Upper lobe of left lung (tissue), 6 donors: ENCODE measurements around the gene KRTAP29-1. TPM values are rescaled to one million over a fixed set of nuclear protein-coding genes. Genes with fewer than 3 reads are reported as not detected.
A peak's percentile ranks its signal among the peaks of the same experiment; 100 is the strongest.

Source experiments
- ATAC-seq, 2 donors: fragments of 200-7000 bp; cut with Tn5 transposase; one replicate each; pipeline ENCODE4 v1.9.1; 2022; ENCODE audit warnings: mild to moderate bottlenecking in 2 of 2, moderate library complexity in 2 of 2; ENCODE audit not compliant: low FRiP score in 2 of 2
- DNase-seq, 2 donors: peaks; one replicate each; pipeline ENCODE4 v3.0.0-alpha.2; 2019 to 2020
- H3K27ac ChIP-seq, 4 donors: fragments of 200-600 bp; sonication (generic); one replicate each; pipeline ENCODE4 v1.5.1; 2016 to 2019
- H3K27me3 ChIP-seq, 4 donors: fragments of 200-600 bp; sonication (generic); one replicate each; pipeline ENCODE4 v1.5.1; 2017 to 2019
- H3K36me3 ChIP-seq, 4 donors: fragments of 200-600 bp; sonication (generic); one replicate each; pipeline ENCODE4 v1.5.1; 2016 to 2019
- H3K4me1 ChIP-seq, 4 donors: fragments of 200-600 bp; sonication (generic); one replicate each; pipeline ENCODE4 v1.5.1; 2018 to 2019
- H3K4me3 ChIP-seq, 4 donors: fragments of 200-600 bp; sonication (generic); one replicate each; pipeline ENCODE4 v1.5.1; 2017 to 2019; ENCODE audit warnings: mild to moderate bottlenecking in 2 of 4, moderate library complexity in 1 of 4
- H3K9me3 ChIP-seq, 4 donors: fragments of 200-600 bp; sonication (generic); one replicate each; pipeline ENCODE4 v1.5.1; 2018 to 2019
- EP300 ChIP-seq, 4 donors: sonication (generic); formaldehyde crosslinking; IDR thresholded peaks; one replicate each; pipeline ENCODE4 v1.5.1; 2017; ENCODE audit warnings: antibody characterized with exemption in 4 of 4, control low read depth in 2 of 4
- POLR2A ChIP-seq, 4 donors: fragments of 450-650 bp; IDR thresholded peaks; one replicate each; pipeline ENCODE4 v1.5.1; 2016 to 2017; ENCODE audit warnings: antibody characterized with exemption in 4 of 4, mild to moderate bottlenecking in 2 of 4
- POLR2AphosphoS5 ChIP-seq, 2 donors: sonication (generic); formaldehyde crosslinking; IDR thresholded peaks; one replicate each; pipeline ENCODE4 v1.5.1; 2017; ENCODE audit warnings: antibody characterized with exemption in 2 of 2
- WGBS, 2 donors: methylation state at CpG; one replicate each; pipeline ENCODE4 v1.1.5; 2017 to 2018; 5-methylcytosine and 5-hydroxymethylcytosine counted together
- total RNA-seq, 6 donors: library from RNA; depleted of rRNA in 4 of 6; stranded (reverse); fragments of >200 nt in 4 of 6; gene quantifications; one replicate each; pipeline versions ENCODE4 v1.1.0 to v1.2.1, GENCODE V29; 2016 to 2021
- TF ChIP-seq, protein P1 (sequence below), 6 experiments: fragments of 450-650 bp in 4 of 6; fragments of 200-600 bp in 2 of 6; sonication (generic) in 2 of 6; IDR thresholded peaks; one replicate each; pipeline ENCODE4 v1.5.1; 2016 to 2019; ENCODE audit warnings: antibody characterized with exemption in 6 of 6
- donor health status: DM: no; HTN: no; CAD: no; lungs with moderate emphysema.
- donor health status: DM: no; HTN: yes; CAD: no; lungs with severe emphysema.

Gene KRTAP29-1
- total RNA-seq, 6 donors from 2014 or later: not detected

GRCh38 chr17:41304091-41304490 is 1.4 kb upstream of the KRTAP29-1 start:
- peaks cover 0 to 13% (median 2%) of the 10 kb centered on the region in 4 donors for H3K4me1 ChIP-seq
- H3K4me3 ChIP-seq: no peak overlapping the region
- WGBS, 2 donors: 77 to 86% methylated on average over 12 of the region's 12 CpGs
- no peak for ATAC-seq
- H3K27me3 ChIP-seq: no peaks in the 10 kb centered on the region
- TF ChIP-seq, protein P1, sequence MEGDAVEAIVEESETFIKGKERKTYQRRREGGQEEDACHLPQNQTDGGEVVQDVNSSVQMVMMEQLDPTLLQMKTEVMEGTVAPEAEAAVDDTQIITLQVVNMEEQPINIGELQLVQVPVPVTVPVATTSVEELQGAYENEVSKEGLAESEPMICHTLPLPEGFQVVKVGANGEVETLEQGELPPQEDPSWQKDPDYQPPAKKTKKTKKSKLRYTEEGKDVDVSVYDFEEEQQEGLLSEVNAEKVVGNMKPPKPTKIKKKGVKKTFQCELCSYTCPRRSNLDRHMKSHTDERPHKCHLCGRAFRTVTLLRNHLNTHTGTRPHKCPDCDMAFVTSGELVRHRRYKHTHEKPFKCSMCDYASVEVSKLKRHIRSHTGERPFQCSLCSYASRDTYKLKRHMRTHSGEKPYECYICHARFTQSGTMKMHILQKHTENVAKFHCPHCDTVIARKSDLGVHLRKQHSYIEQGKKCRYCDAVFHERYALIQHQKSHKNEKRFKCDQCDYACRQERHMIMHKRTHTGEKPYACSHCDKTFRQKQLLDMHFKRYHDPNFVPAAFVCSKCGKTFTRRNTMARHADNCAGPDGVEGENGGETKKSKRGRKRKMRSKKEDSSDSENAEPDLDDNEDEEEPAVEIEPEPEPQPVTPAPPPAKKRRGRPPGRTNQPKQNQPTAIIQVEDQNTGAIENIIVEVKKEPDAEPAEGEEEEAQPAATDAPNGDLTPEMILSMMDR (IDR thresholded peaks at IDR 0.05): no peak
- no peak for TF ChIP-seq POLR2A (IDR thresholded peaks at IDR 0.05)
- TF ChIP-seq POLR2AphosphoS5 (IDR thresholded peaks at IDR 0.05): no peak
- TF ChIP-seq EP300 (IDR thresholded peaks at IDR 0.05): no peak
- no peaks in the 10 kb centered on the region for H3K36me3 ChIP-seq
- H3K27ac ChIP-seq: no peak overlapping the region
- DNase-seq: no peak
- H3K9me3 ChIP-seq: no peaks in the 10 kb centered on the region

DNA sequence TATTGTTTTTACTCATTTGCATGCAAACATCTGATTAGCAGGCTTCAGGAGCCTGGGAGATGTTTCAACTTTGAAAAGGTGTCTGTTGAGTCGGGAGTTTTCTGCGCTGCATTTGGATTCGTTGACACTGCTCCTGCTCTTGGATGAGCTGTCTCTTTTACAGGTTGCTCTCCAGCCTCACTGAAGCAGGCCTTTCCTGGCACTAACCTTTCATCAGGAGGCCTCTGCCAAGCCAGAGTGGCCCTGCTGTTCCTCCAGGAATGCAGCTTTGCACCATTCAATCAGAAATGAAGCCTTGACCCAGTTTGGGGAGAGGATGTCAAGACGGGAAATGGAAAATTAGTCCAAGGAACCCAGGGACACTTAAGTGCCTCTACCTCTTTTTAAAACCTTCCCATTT is 330 bp upstream of the KRTAP29-1 start:
- TF ChIP-seq EP300 (IDR thresholded peaks at IDR 0.05) (no peak), POLR2A (IDR thresholded peaks at IDR 0.05) (no peak), POLR2AphosphoS5 (IDR thresholded peaks at IDR 0.05) (no peak)
- TF ChIP-seq, protein P1 (IDR thresholded peaks at IDR 0.05): no peak
- H3K36me3 ChIP-seq: no peaks in the 10 kb centered on the region
- ATAC-seq: no peak
- no peak for DNase-seq
- WGBS, 2 donors: 88% methylated on average over 4 of the region's 4 CpGs
- H3K9me3 ChIP-seq: no peaks in the 10 kb centered on the region
- H3K27me3 ChIP-seq: no peaks in the 10 kb centered on the region
- peaks cover 0 to 6% (median under 1%) of the 10 kb centered on the region in 4 donors for H3K4me1 ChIP-seq
- no peak overlapping the region for H3K27ac ChIP-seq
- no peak overlapping the region for H3K4me3 ChIP-seq

GRCh38 chr17:41301204-41301790 is 1.4 kb downstream of the KRTAP29-1 start:
- DNase-seq: no peak
- no peaks in the 10 kb centered on the region for H3K9me3 ChIP-seq
- 71 to 76% methylated on average over 5 of the region's 5 CpGs for WGBS, 2 donors
- no peak overlapping the region for H3K4me3 ChIP-seq
- H3K27me3 ChIP-seq: no peaks in the 10 kb centered on the region
- H3K27ac ChIP-seq: no peak overlapping the region
- no peaks in the 10 kb centered on the region for H3K4me1 ChIP-seq
- TF ChIP-seq POLR2AphosphoS5 (IDR thresholded peaks at IDR 0.05): no peak
- no peak for TF ChIP-seq EP300 (IDR thresholded peaks at IDR 0.05)
- TF ChIP-seq, protein P1 (IDR thresholded peaks at IDR 0.05): no peak
- no peak for TF ChIP-seq POLR2A (IDR thresholded peaks at IDR 0.05)
- H3K36me3 ChIP-seq: no peaks in the 10 kb centered on the region
- ATAC-seq: no peak

DNA sequence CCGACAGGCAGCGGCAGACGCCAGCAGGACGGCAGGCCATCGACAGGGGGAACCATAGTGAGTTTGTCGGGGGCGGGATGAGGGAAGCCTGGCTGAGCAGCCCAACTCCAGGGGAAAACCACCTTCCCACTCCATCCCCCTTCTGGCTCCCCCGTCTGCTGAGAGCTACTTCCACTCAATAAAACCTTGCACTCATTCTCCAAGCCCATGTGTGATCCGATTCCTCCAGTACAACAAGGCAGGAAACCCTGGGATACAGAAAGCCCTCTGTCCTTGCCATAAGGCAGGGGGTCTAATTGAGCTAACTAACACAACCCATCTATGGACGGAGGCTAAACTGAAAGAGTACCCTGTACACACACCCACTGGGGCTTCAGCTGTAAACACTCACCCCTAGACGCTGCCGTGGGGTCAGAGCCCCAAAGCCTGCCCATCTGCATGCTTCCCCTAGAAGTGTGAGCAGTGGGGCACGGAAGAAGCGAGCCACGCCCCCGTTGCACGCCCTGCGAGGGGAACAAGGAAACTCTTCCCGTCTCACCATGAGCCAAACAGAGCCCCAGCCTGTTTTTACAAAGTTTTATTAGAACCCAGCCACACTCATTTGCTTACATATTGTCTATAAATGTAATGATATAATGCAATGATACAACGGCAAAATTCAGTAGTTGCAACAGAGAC is 4.1 kb downstream of the KRTAP29-1 start:
- no peaks in the 10 kb centered on the region for H3K36me3 ChIP-seq
- no peaks in the 10 kb centered on the region for H3K27me3 ChIP-seq
- H3K4me3 ChIP-seq: no peak overlapping the region
- TF ChIP-seq POLR2AphosphoS5 (IDR thresholded peaks at IDR 0.05): no peak
- TF ChIP-seq POLR2A (IDR thresholded peaks at IDR 0.05): no peak
- TF ChIP-seq, protein P1 (IDR thresholded peaks at IDR 0.05): no peak
- TF ChIP-seq EP300 (IDR thresholded peaks at IDR 0.05): no peak
- no peaks in the 10 kb centered on the region for H3K9me3 ChIP-seq
- no peaks in the 10 kb centered on the region for H3K4me1 ChIP-seq
- WGBS, 2 donors: 90 to 93% methylated on average over 20 of the region's 20 CpGs
- ATAC-seq: no peak
- peak in 1 of 2 donors; percentile 50 for DNase-seq
- H3K27ac ChIP-seq: no peak overlapping the region

DNA sequence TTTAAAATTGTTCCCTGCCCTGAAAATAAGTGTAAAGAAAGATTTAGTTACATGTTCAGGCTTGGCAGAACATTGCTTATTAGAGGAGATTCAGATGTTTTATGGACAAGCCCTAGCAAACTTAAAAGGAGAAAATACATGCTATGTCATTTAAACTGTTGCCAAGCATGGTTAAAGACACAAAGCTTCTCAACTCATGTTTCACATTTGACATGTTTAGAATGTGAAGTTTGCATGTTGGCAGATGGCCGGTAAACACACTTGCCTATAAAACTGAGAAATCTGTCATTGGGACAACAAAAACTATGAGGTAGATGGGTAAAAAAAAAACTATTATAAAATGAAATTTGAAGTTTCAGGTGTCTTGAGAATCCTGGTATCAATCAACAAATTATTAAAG is 5.8 kb downstream of the KRTAP29-1 start:
- DNase-seq: no peak
- WGBS, 2 donors: 53 to 70% methylated on average over 1 of the region's 1 CpG

More for the DNA sequence above, 5.8 kb downstream of the KRTAP29-1 start:
- Histone ChIP-seq H3K27ac (no peak overlapping the region), H3K4me3 (no peak overlapping the region), H3K36me3 (no peaks in the 10 kb centered on the region), H3K27me3 (no peaks in the 10 kb centered on the region), H3K4me1 (no peaks in the 10 kb centered on the region), H3K9me3 (no peaks in the 10 kb centered on the region)
- TF ChIP-seq POLR2A (IDR thresholded peaks at IDR 0.05) (no peak), POLR2AphosphoS5 (IDR thresholded peaks at IDR 0.05) (no peak), EP300 (IDR thresholded peaks at IDR 0.05) (no peak)
- TF ChIP-seq, protein P1 (IDR thresholded peaks at IDR 0.05): no peak
- no peak for ATAC-seq
